Peyer's patch (tissue), 4 donors: Measurements from ENCODE around the gene NODAL. TPM values are rescaled to one million over a fixed set of nuclear protein-coding genes. Genes with fewer than 3 reads are reported as not detected.

Experiments
- DNase-seq, 3 donors: peaks; one replicate each; pipeline ENCODE4 v3.0.0-alpha.2; 2017 to 2019
- H3K27ac ChIP-seq, 4 donors: fragments of 200-600 bp; sonication (generic); one replicate each; pipeline ENCODE4 v1.5.1; 2016 to 2019
- H3K27me3 ChIP-seq, 2 donors: fragments of 200-600 bp; sonication (generic); one replicate each; pipeline ENCODE4 v1.5.1; 2019
- H3K36me3 ChIP-seq, 3 donors: fragments of 200-600 bp; sonication (generic); one replicate each; pipeline ENCODE4 v1.5.1; 2016 to 2019
- H3K4me1 ChIP-seq, 4 donors: fragments of 200-600 bp; sonication (generic); one replicate each; pipeline ENCODE4 v1.5.1; 2016 to 2019
- H3K4me3 ChIP-seq, 4 donors: fragments of 200-600 bp; sonication (generic); 1 replicate in 3 of 4; 2 replicates in 1 of 4; pipeline ENCODE4 v1.5.1; 2016 to 2019; ENCODE audit warnings: mild to moderate bottlenecking in 1 of 4
- H3K9me3 ChIP-seq, 4 donors: fragments of 200-600 bp; sonication (generic); one replicate each; pipeline ENCODE4 v1.5.1; 2016 to 2019; ENCODE audit warnings: mild to moderate bottlenecking in 1 of 4
- POLR2A ChIP-seq, 2 donors: fragments of 450-650 bp; IDR thresholded peaks; one replicate each; pipeline ENCODE4 v1.5.1; 2017; ENCODE audit warnings: antibody characterized with exemption in 2 of 2, mild to moderate bottlenecking in 2 of 2, moderate library complexity in 2 of 2
- total RNA-seq, 4 donors: library from RNA; depleted of rRNA; stranded (reverse); fragments of >200 nt; gene quantifications; one replicate each; pipeline ENCODE4 v1.1.0, GENCODE V29; 2016
- TF ChIP-seq, protein P1 (sequence below), 6 experiments: fragments of 450-650 bp in 4 of 6; fragments of 200-600 bp in 2 of 6; sonication (generic) in 1 of 6; IDR thresholded peaks; one replicate each; pipeline ENCODE4 v1.5.1; 2017 to 2019; ENCODE audit warnings: antibody characterized with exemption in 6 of 6, mild to moderate bottlenecking in 3 of 6, moderate library complexity in 1 of 6

NODAL gene
- total RNA-seq, 4 donors from 2014 or later, result not detected

- DNase-seq, result no peak
- H3K27ac ChIP-seq, result no peak overlapping the region
- no peaks in the 10 kb centered on the region for H3K9me3 ChIP-seq
- no peak for TF ChIP-seq POLR2A (IDR thresholded peaks at IDR 0.05)
- TF ChIP-seq, protein P1, sequence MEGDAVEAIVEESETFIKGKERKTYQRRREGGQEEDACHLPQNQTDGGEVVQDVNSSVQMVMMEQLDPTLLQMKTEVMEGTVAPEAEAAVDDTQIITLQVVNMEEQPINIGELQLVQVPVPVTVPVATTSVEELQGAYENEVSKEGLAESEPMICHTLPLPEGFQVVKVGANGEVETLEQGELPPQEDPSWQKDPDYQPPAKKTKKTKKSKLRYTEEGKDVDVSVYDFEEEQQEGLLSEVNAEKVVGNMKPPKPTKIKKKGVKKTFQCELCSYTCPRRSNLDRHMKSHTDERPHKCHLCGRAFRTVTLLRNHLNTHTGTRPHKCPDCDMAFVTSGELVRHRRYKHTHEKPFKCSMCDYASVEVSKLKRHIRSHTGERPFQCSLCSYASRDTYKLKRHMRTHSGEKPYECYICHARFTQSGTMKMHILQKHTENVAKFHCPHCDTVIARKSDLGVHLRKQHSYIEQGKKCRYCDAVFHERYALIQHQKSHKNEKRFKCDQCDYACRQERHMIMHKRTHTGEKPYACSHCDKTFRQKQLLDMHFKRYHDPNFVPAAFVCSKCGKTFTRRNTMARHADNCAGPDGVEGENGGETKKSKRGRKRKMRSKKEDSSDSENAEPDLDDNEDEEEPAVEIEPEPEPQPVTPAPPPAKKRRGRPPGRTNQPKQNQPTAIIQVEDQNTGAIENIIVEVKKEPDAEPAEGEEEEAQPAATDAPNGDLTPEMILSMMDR (IDR thresholded peaks at IDR 0.05), result no peak
- H3K36me3 ChIP-seq, result no peaks in the 10 kb centered on the region
- no peaks in the 10 kb centered on the region for H3K27me3 ChIP-seq
- H3K4me3 ChIP-seq, result no peak overlapping the region
- no peaks in the 10 kb centered on the region for H3K4me1 ChIP-seq
Measured at GRCh38 chr10:70396140-70396539, 45.3 kb downstream of the NODAL start.

GRCh38 chr10:70391654-70392053, 49.8 kb downstream of the NODAL start:
- Histone ChIP-seq H3K27me3 (no peaks in the 10 kb centered on the region), H3K4me3 (no peak overlapping the region), H3K4me1 (no peaks in the 10 kb centered on the region), H3K36me3 (no peaks in the 10 kb centered on the region), H3K27ac (no peak overlapping the region), H3K9me3 (no peaks in the 10 kb centered on the region)
- TF ChIP-seq, protein P1 (IDR thresholded peaks at IDR 0.05), result no peak
- no peak for TF ChIP-seq POLR2A (IDR thresholded peaks at IDR 0.05)
- DNase-seq, result no peak

Other genes with a start within 250 kb of the NODAL start
- gene PPA1, start 208.3 kb downstream of the NODAL start, total RNA-seq, result 100 to 1,000 TPM in 3 of 4 donors, 10 to 100 TPM in 1; 67.7 to 199 (median 110) TPM
- gene NPFFR1, start 157.7 kb downstream of the NODAL start, total RNA-seq, result not detected
- 10 to 100 TPM in 1 of 4 donors, 1 to 10 TPM in 3; 1.5 to 19.8 (median 6.5) TPM for gene LRRC20, start 59.1 kb downstream of the NODAL start, total RNA-seq
- 100 to 1,000 TPM in 1 of 4 donors, 10 to 100 TPM in 3; 64.4 to 129 (median 93.0) TPM for gene EIF4EBP2, start 37.5 kb downstream of the NODAL start, total RNA-seq
- gene PALD1, start 37.1 kb upstream of the NODAL start, total RNA-seq, result 10 to 100 TPM in 1 of 4 donors, 1 to 10 TPM in 3; 1.2 to 15.7 (median 3.6) TPM
- 10 to 100 TPM in 1 of 4 donors, 1 to 10 TPM in 3; 4.6 to 12.4 (median 6.3) TPM for gene PRF1, start 161.1 kb upstream of the NODAL start, total RNA-seq
- gene ADAMTS14, start 230.8 kb upstream of the NODAL start, total RNA-seq, result 10 to 100 TPM in 1 of 4 donors, 1 to 10 TPM in 3; 2.3 to 10.7 (median 4.2) TPM